Thymus (tissue), 11 donors: ENCODE data around the gene SLX4IP. TPM values are rescaled to one million over a fixed set of nuclear protein-coding genes. Genes with fewer than 3 reads are reported as not detected.

Experiments
- DNase-seq, 9 donors: peaks; one replicate each; pipeline ENCODE4 v3.0.0-alpha.2; 2013; ENCODE audit warnings: low spot score in 9 of 9, low read depth in 6 of 9, missing footprints in 1 of 9
- H3K27ac ChIP-seq, 2 donors: one replicate each; pipeline ENCODE4 v1.5.1; 2013; ENCODE audit warnings: control low read depth in 1 of 2, low read depth in 1 of 2, low read length in 1 of 2, mild to moderate bottlenecking in 1 of 2, moderate library complexity in 1 of 2
- H3K27me3 ChIP-seq, 2 donors: one replicate each; pipeline ENCODE4 v1.5.1; 2013; ENCODE audit warnings: low read length in 1 of 2; ENCODE audit not compliant: control insufficient read depth in 2 of 2, insufficient read depth in 1 of 2
- H3K36me3 ChIP-seq, 2 donors: one replicate each; pipeline ENCODE4 v1.5.1; 2013; ENCODE audit warnings: low read length in 1 of 2, mild to moderate bottlenecking in 1 of 2, moderate library complexity in 1 of 2; ENCODE audit not compliant: control insufficient read depth in 2 of 2, insufficient read depth in 2 of 2
- H3K4me1 ChIP-seq, 2 donors: one replicate each; pipeline ENCODE4 v1.5.1; 2013; ENCODE audit warnings: low read length in 2 of 2; ENCODE audit not compliant: control insufficient read depth in 2 of 2, insufficient read depth in 2 of 2
- H3K4me3 ChIP-seq, 2 donors: one replicate each; pipeline ENCODE4 v1.5.1; 2013; ENCODE audit warnings: low read length in 2 of 2, control low read depth in 1 of 2, mild to moderate bottlenecking in 1 of 2
- H3K9me3 ChIP-seq, 2 donors: one replicate each; pipeline ENCODE4 v1.5.1; 2013; ENCODE audit warnings: low read length in 1 of 2, mild to moderate bottlenecking in 1 of 2; ENCODE audit not compliant: control insufficient read depth in 2 of 2, insufficient read depth in 1 of 2
- WGBS: extraction: QIAGEN DNeasy Blood & Tissue Kit; methylation state at CpG from one replicate; pipeline ENCODE4 v1.1.7; 2013; 5-methylcytosine and 5-hydroxymethylcytosine counted together
- polyA plus RNA-seq: library from polyadenylated mRNA; stranded (reverse); fragments of 200-250 nt; gene quantifications from one replicate; pipeline ENCODE4 v1.2.3, GENCODE V29; 2013
- total RNA-seq: library from RNA; stranded (reverse); fragments of 120-200 nt; gene quantifications from one replicate; pipeline ENCODE4 v1.2.4, GENCODE V29; 2013
- donor health status: healthy.

Gene SLX4IP
- total and polyA plus RNA-seq, 2 donors = 5.1 to 7.4 TPM

DNA sequence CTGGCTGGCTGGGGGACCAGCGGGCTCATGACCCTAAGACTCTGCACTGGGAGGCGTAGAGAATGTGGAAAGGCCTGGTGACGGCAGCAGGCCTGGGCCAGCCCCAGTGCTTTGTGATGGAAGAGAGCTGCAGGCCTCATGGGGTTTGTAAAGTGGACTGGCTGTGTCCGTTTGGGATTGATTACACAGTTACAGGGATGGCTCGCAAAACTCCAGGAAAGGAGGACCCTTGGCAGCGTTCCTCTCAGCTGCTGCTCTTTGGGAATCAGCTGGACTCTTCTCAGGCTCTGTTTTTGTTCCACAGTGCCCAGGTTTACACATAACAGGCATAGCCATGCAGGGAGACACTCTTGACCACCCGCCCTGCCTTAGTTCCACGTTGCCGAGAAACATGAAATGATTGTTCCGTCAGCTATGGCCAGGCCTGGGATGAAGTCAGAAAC lies 89.0 kb downstream of the SLX4IP start:
- WGBS = 86% methylated on average over 10 of the region's 10 CpGs
- no peak for DNase-seq
- H3K27ac ChIP-seq = no peak overlapping the region
- no peaks in the 10 kb centered on the region for H3K27me3 ChIP-seq
- H3K4me3 ChIP-seq = no peak overlapping the region
- no peaks in the 10 kb centered on the region for H3K9me3 ChIP-seq
- no peaks in the 10 kb centered on the region for H3K36me3 ChIP-seq
- H3K4me1 ChIP-seq = peaks cover 0 to 5% of the 10 kb centered on the region in 2 donors

DNA sequence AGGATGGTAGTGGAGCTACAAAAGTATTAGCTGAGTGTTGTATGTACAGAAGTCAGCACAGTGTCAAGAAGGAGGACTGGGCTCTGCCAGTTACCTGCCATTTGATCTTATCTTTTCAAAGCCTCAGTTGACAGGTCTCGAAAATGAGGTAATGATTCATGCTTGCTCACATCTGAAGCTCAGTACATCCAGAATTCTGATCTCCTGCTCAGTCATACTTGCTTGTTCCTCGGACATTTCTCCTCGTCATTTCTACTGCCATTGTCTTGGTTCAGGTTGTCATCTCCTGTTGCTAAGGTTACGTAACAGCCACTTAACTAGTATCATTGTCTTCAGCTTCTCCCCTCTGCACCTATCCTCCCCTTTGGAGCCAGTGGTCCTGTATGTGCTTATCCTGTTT lies 89.5 kb downstream of the SLX4IP start:
- no peak for DNase-seq
- Histone ChIP-seq H3K36me3 (no peaks in the 10 kb centered on the region), H3K27me3 (no peaks in the 10 kb centered on the region), H3K4me3 (no peak overlapping the region), H3K27ac (no peak overlapping the region), H3K4me1 (peaks cover 0 to 5% of the 10 kb centered on the region in 2 donors), H3K9me3 (no peaks in the 10 kb centered on the region)
- WGBS = 91% methylated on average over 4 of the region's 4 CpGs

DNA sequence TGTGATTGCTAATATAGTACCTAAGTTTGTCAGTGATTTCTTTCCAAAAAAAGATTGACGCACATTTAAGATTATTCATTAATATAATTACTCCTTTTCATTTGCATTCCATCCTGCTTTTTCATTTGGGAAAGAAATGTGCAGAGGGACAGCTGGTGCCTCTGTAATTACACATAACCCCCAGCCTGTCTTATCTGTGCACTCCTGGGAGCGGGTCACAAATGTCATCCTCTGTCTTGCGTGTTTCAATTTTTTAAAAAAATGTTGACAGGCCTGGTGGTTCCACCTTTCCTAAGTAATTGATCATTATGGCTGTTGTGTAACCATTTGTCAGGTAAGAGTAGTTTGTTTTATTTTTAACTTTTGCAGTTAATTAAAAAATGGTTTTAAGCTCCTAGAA lies 92.7 kb downstream of the SLX4IP start:
- H3K9me3 ChIP-seq = no peaks in the 10 kb centered on the region
- H3K4me3 ChIP-seq = no peak overlapping the region
- 100% methylated on average over 3 of the region's 3 CpGs for WGBS
- H3K4me1 ChIP-seq = peaks cover 0 to 3% of the 10 kb centered on the region in 2 donors
- H3K27ac ChIP-seq = no peak overlapping the region
- no peaks in the 10 kb centered on the region for H3K36me3 ChIP-seq
- H3K27me3 ChIP-seq = no peaks in the 10 kb centered on the region
- DNase-seq = no peak

DNA sequence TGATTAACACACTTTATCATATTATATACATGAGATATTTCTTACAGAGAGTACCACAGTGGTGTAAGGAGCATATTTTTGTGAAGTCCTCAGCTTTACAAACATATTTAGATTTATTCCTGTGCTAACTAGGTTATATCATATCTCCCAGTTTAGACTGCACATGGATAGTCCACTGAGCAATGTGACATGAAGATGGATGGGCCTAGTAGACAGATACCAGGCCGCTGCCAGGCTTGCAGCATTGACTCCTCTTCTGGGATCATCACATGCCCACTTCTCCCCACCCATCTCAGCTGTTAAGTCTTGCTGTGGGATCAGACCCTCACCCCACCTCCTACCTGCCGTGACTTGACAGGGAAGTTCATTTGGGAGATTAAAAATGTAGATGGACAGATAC lies 95.8 kb downstream of the SLX4IP start:
- 97% methylated on average over 2 of the region's 2 CpGs for WGBS
- no peaks in the 10 kb centered on the region for H3K27me3 ChIP-seq
- no peaks in the 10 kb centered on the region for H3K36me3 ChIP-seq
- no peak overlapping the region for H3K4me3 ChIP-seq
- no peaks in the 10 kb centered on the region for H3K4me1 ChIP-seq
- DNase-seq = no peak
- H3K27ac ChIP-seq = no peak overlapping the region
- H3K9me3 ChIP-seq = no peaks in the 10 kb centered on the region

DNA sequence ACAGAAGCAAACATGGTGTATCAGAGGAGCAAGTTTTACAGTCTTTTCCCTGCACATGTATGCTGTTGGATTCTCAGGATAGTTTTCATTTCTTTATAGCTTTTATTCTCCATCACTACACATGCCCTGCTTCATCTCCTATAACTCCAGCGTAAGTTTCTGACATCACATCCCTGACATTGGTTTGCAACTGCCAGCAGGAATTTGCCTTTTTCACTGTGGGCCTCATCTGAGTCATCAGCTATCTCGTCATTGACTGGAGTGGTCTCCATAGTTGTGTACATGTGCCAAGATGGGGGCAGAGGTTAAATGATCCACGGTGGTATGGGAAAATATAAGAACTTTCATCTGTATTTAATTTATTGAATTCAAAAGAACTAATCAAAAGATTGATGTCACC lies 96.7 kb downstream of the SLX4IP start:
- Histone ChIP-seq H3K9me3 (no peaks in the 10 kb centered on the region), H3K36me3 (no peaks in the 10 kb centered on the region), H3K4me1 (no peaks in the 10 kb centered on the region), H3K27ac (no peak overlapping the region), H3K4me3 (no peak overlapping the region), H3K27me3 (no peaks in the 10 kb centered on the region)
- no peak for DNase-seq
- WGBS = 97% methylated on average over 3 of the region's 3 CpGs

DNA sequence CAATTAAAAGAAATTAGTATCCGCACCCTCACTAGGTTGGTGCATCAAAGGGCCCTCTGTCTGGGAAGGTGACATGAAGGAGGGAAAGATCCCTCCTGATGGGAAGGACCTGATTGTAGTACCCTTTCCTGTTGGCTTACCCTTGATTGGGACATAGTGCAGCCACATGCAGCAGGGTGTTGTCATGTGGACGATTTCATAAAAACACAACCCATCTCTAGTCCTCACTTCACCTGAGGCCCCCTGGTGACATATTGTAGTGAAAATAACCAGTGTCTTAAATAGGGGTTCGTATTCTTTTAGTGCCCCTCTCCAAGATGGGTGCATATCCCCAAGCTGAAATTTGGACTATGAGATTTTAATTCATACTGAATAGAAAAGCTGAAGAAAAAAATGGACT lies 97.3 kb downstream of the SLX4IP start:
- Histone ChIP-seq H3K36me3 (no peaks in the 10 kb centered on the region), H3K9me3 (no peaks in the 10 kb centered on the region), H3K4me3 (no peak overlapping the region), H3K4me1 (no peaks in the 10 kb centered on the region), H3K27ac (no peak overlapping the region), H3K27me3 (no peaks in the 10 kb centered on the region)
- no peak for DNase-seq
- 92% methylated on average over 3 of the region's 3 CpGs for WGBS

DNA sequence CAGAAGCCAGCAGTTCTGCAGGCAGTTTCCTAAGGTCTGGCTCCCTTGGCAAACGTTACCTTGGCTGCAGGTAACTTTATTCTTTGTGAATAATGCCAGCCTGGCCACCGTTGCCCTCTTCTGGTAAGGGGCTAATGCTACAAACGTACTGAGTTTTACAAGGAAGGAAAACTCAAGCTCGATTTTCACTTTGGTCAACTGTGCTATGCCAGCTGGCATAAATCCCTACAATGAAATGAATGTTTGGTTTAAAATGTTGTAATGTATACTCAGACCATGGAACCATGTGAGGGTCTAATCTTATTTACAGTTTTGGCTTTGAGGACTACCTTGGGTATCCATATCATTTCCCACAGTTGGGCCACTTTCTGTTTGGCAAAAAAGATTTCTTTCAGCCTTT lies 101.4 kb downstream of the SLX4IP start:
- no peaks in the 10 kb centered on the region for H3K9me3 ChIP-seq
- H3K36me3 ChIP-seq = no peaks in the 10 kb centered on the region
- H3K27me3 ChIP-seq = no peaks in the 10 kb centered on the region
- DNase-seq = peak in 3 of 9 donors; percentile 15 to 45 (median 38)
- H3K27ac ChIP-seq = no peak overlapping the region
- 35% methylated on average over 4 of the region's 4 CpGs for WGBS
- H3K4me3 ChIP-seq = no peak overlapping the region
- peaks cover 0 to 8% of the 10 kb centered on the region in 2 donors for H3K4me1 ChIP-seq

DNA sequence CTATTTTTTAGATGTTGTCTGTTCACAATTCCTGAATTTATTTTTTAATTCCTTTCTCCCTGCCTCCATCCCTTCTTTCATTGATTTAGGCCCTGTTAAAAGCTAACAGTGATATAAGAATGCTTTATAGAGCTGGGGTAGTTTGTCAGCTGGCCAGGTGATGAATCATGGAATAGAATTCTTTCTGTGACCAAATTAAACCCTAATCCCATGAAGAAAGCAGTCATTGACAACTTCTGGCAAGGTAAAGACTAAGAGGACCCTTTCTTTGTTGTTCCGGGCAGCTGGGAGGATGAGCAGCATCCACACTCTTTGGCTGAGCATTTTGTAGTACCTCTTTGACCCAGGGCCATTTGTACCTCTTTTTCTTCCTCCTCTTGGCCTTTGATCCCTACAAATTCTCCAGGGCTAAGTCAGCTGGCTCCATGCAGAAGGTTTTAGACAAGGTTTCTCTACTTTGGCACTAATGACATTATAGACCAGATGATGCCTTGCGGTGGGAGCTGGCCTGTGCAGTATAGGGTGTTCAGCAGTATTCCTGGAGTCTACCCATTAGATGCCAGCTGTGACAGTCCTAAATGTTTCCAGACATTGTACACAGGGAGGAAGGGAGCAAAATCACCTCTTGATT lies 102.9 kb downstream of the SLX4IP start:
- no peak for DNase-seq
- WGBS = 100% methylated on average over 2 of the region's 2 CpGs
- no peaks in the 10 kb centered on the region for H3K9me3 ChIP-seq
- H3K4me3 ChIP-seq = no peak overlapping the region
- H3K4me1 ChIP-seq = peaks cover 0 to 8% of the 10 kb centered on the region in 2 donors
- H3K27ac ChIP-seq = no peak overlapping the region
- no peaks in the 10 kb centered on the region for H3K27me3 ChIP-seq
- H3K36me3 ChIP-seq = no peaks in the 10 kb centered on the region

DNA sequence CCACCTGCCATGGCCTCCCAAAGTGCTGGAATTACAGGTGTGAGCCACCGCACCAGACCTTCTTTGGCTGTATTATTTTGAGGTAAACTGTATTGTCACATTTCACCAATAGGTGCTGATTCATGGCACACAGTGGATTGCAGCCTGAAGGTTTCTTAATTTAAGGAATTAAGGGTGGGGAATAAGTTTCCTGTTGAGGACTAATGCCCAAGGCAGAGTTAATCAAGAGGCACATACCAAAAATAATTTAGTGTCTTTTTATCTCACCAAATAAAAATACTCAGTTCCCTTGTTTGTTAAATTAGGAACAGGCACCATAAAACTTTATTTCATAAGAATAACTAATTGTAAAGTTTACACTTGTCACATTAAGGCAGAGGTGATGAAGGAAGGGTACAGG lies 103.7 kb downstream of the SLX4IP start:
- WGBS = 0% methylated on average over 1 of the region's 1 CpG
- Histone ChIP-seq H3K9me3 (no peaks in the 10 kb centered on the region), H3K27ac (no peak overlapping the region), H3K36me3 (no peaks in the 10 kb centered on the region), H3K4me3 (no peak overlapping the region), H3K27me3 (no peaks in the 10 kb centered on the region), H3K4me1 (peaks cover 0 to 8% of the 10 kb centered on the region in 2 donors)
- DNase-seq = no peak
